Spleen (tissue), 7 donors: ENCODE measurements around the gene GBE1.

Source experiments
- CTCF ChIP-seq, 11 experiments: fragments of 200-600 bp in 7 of 11; fragments of 450-650 bp in 4 of 11; sonication (generic) in 4 of 11; IDR thresholded peaks in 8 of 11; conservative IDR thresholded peaks in 3 of 11; 1 replicate in 7 of 11; 2 replicates in 4 of 11; pipeline versions ENCODE4 v1.4.0 to v1.8.0; 2016 to 2021; ENCODE audit warnings: antibody characterized with exemption in 11 of 11, inconsistent platforms in 4 of 11, mild to moderate bottlenecking in 1 of 11
- POLR2A ChIP-seq, 3 donors: fragments of 450-650 bp; IDR thresholded peaks; one replicate each; pipeline ENCODE4 v1.5.1; 2017; ENCODE audit warnings: antibody characterized with exemption in 3 of 3, mild to moderate bottlenecking in 1 of 3
- POLR2AphosphoS5 ChIP-seq, 3 donors: sonication (generic); formaldehyde crosslinking; IDR thresholded peaks; one replicate each; pipeline ENCODE4 v1.5.1; 2017; ENCODE audit warnings: antibody characterized with exemption in 3 of 3
- donor health status: DM: no; HTN: no; CAD: no; lungs with moderate emphysema.
- donor health status: DM: no; HTN: no; CAD: no.
- donor health status: DM: no; HTN: no; CAD: no.

DNA sequence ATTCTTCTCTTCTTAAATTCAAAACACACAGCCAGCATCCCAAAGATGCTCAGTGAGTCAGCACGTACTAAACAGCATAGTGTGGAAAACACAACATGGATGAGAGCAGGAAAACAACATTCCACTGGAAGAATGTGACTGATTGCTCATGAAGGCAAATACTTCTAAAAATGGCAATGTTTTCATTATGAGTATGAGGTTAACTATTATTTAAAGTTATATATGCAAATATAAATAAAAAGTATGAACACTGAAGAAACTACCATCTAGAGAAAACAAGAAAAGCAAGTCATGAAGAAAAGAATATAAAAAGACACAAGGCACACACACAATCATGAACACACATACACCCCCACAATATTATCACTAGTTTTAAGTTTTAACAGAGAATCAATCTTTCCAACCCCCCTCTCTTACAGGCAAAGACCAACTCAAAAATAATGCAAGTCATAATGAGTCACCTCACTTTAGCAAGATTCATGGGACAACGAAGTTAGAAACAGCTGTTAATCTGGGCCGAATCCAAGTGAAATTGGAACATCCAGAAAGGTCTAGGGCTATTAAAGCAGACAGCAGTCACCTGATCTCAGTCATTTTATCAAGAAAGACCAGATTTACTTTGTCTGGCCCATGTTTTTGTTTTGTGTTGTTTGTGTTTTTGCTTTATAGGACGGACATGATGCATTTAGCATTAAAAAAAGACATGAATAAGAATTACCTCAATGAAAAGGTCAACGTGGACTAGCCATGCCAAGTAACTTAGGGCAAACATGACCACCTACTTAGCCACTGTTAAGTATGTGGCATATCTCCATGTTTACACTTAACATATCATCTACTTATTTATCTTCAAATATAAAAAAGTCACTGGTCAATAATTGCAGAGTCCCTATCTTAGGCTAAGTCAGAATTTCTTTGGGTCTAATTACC is 18.1 kb downstream of the GBE1 start:
- TF ChIP-seq CTCF (IDR thresholded peaks at IDR 0.05 in 8 of 11, conservative IDR thresholded peaks at IDR 0.05 in 3 of 11) (no peak), POLR2AphosphoS5 (IDR thresholded peaks at IDR 0.05) (no peak), POLR2A (IDR thresholded peaks at IDR 0.05) (no peak)
